ENCODE data around the gene SRRM3.
A peak's percentile ranks its signal among the peaks of the same experiment; 100 is the strongest.
"Not testable (repeated sequence)": the region's sequence is repeated elsewhere in the genome, so short reads cannot be mapped to it uniquely, and the experiment has no call there.

The SRRM3 gene

GRCh38 chr7:76317782-76318487 is 116.2 kb downstream of the SRRM3 start:
- peak; percentile 95 to 97 for DNase-seq

- DNase-seq, result peak; percentile 41 to 56
These were observed 117.0 kb downstream of the SRRM3 start for GRCh38 chr7:76318488-76319353.

GRCh38 chr7:76325092-76325491 is 123.4 kb downstream of the SRRM3 start:
- no peak for DNase-seq

- no peak for DNase-seq
These were observed 124.1 kb downstream of the SRRM3 start for GRCh38 chr7:76325811-76326210.

- DNase-seq, result no peak
These were observed 125.0 kb downstream of the SRRM3 start for GRCh38 chr7:76326646-76327233.

- DNase-seq, result no peak
These were observed 125.9 kb downstream of the SRRM3 start for GRCh38 chr7:76327610-76328009.

- DNase-seq, result no peak
These were observed 126.7 kb downstream of the SRRM3 start for GRCh38 chr7:76328389-76328788.

- no peak for DNase-seq
These were observed 127.8 kb downstream of the SRRM3 start for GRCh38 chr7:76329479-76329878.

GRCh38 chr7:76330261-76330660 is 128.6 kb downstream of the SRRM3 start:
- DNase-seq, result no peak

- DNase-seq, result no peak
These were observed 129.0 kb downstream of the SRRM3 start for GRCh38 chr7:76330673-76331072.

GRCh38 chr7:76332078-76332477 is 130.4 kb downstream of the SRRM3 start:
- DNase-seq, result peak in 1 of 2 experiments; percentile 3

- DNase-seq, result no peak
These were observed 131.9 kb downstream of the SRRM3 start for GRCh38 chr7:76333511-76334101.

- no peak for DNase-seq
These were observed 132.7 kb downstream of the SRRM3 start for GRCh38 chr7:76334320-76334967.

GRCh38 chr7:76335417-76335816 is 133.7 kb downstream of the SRRM3 start:
- not testable (repeated sequence) for DNase-seq

GRCh38 chr7:76336094-76336493 is 134.4 kb downstream of the SRRM3 start:
- no peak for DNase-seq

All from SHP77 (cell line).